HEK293 (cell line): ENCODE results near the gene WTIP.
A peak's percentile ranks its signal among the peaks of the same experiment; 100 is the strongest.
"Not testable (repeated sequence)": the region's sequence is repeated elsewhere in the genome, so short reads cannot be mapped to it uniquely, and the experiment has no call there.

Experiments
- CTCF ChIA-PET: fragments of 350-600 bp; formaldehyde crosslinking; extraction: SDS; loops from one replicate; lab custom pipeline; 2021; ENCODE audit warnings: antibody characterized with exemption; lab: Yijun Ruan, JAX
- POLR2A ChIA-PET: fragments of 300-600 bp; formaldehyde crosslinking; extraction: SDS; loops from one replicate; lab custom pipeline; 2020; ENCODE audit warnings: antibody characterized with exemption, inconsistent platforms; lab: Yijun Ruan, JAX
- H3K27ac ChIP-seq: fragments of 200-500 bp; sonication (Bioruptor generic); 2 replicates; pipeline ENCODE4 v1.5.1; 2014; ENCODE audit warnings: low read depth, low read length, control low read depth, inconsistent platforms; ENCODE audit errors: extremely low read depth
- H3K36me3 ChIP-seq, 2 experiments: fragments of 200-500 bp in 1 of 2; sonication (Bioruptor generic) in 1 of 2; 1 replicate in 1 of 2; 2 replicates in 1 of 2; pipeline ENCODE4 v1.5.1; 2014 to 2017; ENCODE audit warnings: inconsistent platforms in 2 of 2, low read length in 2 of 2; ENCODE audit not compliant: control insufficient read depth in 2 of 2, insufficient read depth in 1 of 2
- H3K4me1 ChIP-seq: fragments of 200-500 bp; sonication (Bioruptor generic); 2 replicates; pipeline ENCODE4 v1.5.1; 2014; ENCODE audit warnings: mild to moderate bottlenecking, low read length, inconsistent platforms; ENCODE audit not compliant: control insufficient read depth, insufficient read depth
- H3K4me3 ChIP-seq: 2 replicates; pipeline ENCODE4 v1.5.1; 2011; ENCODE audit warnings: low read depth, mild to moderate bottlenecking, control low read depth, low read length, moderate library complexity
- H3K9me3 ChIP-seq: fragments of 200-500 bp; sonication (Bioruptor generic); 2 replicates; pipeline ENCODE4 v1.5.1; 2014; ENCODE audit warnings: low read depth, low read length, inconsistent platforms; ENCODE audit not compliant: control insufficient read depth, insufficient read depth
- GLI2 ChIP-seq: fragments of 450-650 bp; formaldehyde crosslinking; IDR thresholded peaks from 2 replicates; pipeline ENCODE4; 2017; ENCODE audit warnings: missing biosample characterization, missing genetic modification characterization, low read depth, borderline replicate concordance
- MEIS1 ChIP-seq: sonication (generic); formaldehyde crosslinking; IDR thresholded peaks from 2 replicates; pipeline ENCODE4 v1.8.1; 2022; ENCODE audit warnings: missing genetic modification reagents, mild to moderate bottlenecking, borderline replicate concordance
- SP2 ChIP-seq: fragments of 450-650 bp; formaldehyde crosslinking; IDR thresholded peaks from 2 replicates; pipeline ENCODE4 v1.5.1; 2016; ENCODE audit warnings: missing biosample characterization, missing genetic modification characterization
- ZFP3 ChIP-seq: fragments of 450-650 bp; formaldehyde crosslinking; IDR thresholded peaks from 2 replicates; pipeline ENCODE4 v1.5.1; 2016; ENCODE audit warnings: low read depth, missing biosample characterization, missing genetic modification characterization
- ZFP37 ChIP-seq: fragments of 450-650 bp; formaldehyde crosslinking; IDR thresholded peaks from 2 replicates; pipeline ENCODE4 v1.5.1; 2016; ENCODE audit warnings: missing biosample characterization, missing genetic modification characterization
- ZFP69B ChIP-seq: fragments of 450-650 bp; formaldehyde crosslinking; IDR thresholded peaks from 2 replicates; pipeline ENCODE4 v1.5.1; 2016; ENCODE audit warnings: missing biosample characterization, missing genetic modification characterization
- ZNF16 ChIP-seq: fragments of 450-650 bp; formaldehyde crosslinking; IDR thresholded peaks from 2 replicates; pipeline ENCODE4 v1.5.1; 2016; ENCODE audit warnings: low read depth, missing biosample characterization, missing genetic modification characterization
- ZNF324 ChIP-seq: fragments of 450-650 bp; formaldehyde crosslinking; IDR thresholded peaks from 2 replicates; pipeline ENCODE4 v1.5.1; 2016; ENCODE audit warnings: missing biosample characterization, missing genetic modification characterization
- ZNF670 ChIP-seq: fragments of 450-650 bp; formaldehyde crosslinking; IDR thresholded peaks from 2 replicates; pipeline ENCODE4 v1.5.1; 2016; ENCODE audit warnings: missing biosample characterization, missing genetic modification characterization, low read depth
- ZNF677 ChIP-seq: fragments of 450-650 bp; IDR thresholded peaks from 2 replicates; pipeline ENCODE4 v1.5.0; 2018; ENCODE audit warnings: missing biosample characterization, mild to moderate bottlenecking, missing genetic modification characterization, moderate library complexity
- ZSCAN23 ChIP-seq: fragments of 450-650 bp; formaldehyde crosslinking; IDR thresholded peaks from 2 replicates; pipeline ENCODE4 v1.5.1; 2016; ENCODE audit warnings: missing biosample characterization, missing genetic modification characterization
- TF ChIP-seq, protein P1 (sequence below): fragments of 450-650 bp; formaldehyde crosslinking; IDR thresholded peaks from 2 replicates; pipeline ENCODE4 v1.5.1; 2016; ENCODE audit warnings: missing biosample characterization, missing genetic modification characterization, low read depth
- TF ChIP-seq, protein P2 (sequence below): fragments of 450-650 bp; formaldehyde crosslinking; IDR thresholded peaks from 2 replicates; pipeline ENCODE4 v1.5.1; 2016; ENCODE audit warnings: missing biosample characterization, missing genetic modification characterization
- TF ChIP-seq, protein P3 (sequence below): fragments of 450-650 bp; formaldehyde crosslinking; IDR thresholded peaks from 2 replicates; pipeline ENCODE4 v1.5.1; 2016; ENCODE audit warnings: missing biosample characterization, missing genetic modification characterization
- TF ChIP-seq, protein P4 (sequence below): fragments of 450-650 bp; formaldehyde crosslinking; IDR thresholded peaks from 2 replicates; pipeline ENCODE4 v1.5.1; 2016; ENCODE audit warnings: missing biosample characterization, missing genetic modification characterization
- TF ChIP-seq, protein P5 (sequence below): fragments of 450-650 bp; formaldehyde crosslinking; IDR thresholded peaks from 2 replicates; pipeline ENCODE4 v1.5.1; 2016; ENCODE audit warnings: missing biosample characterization, missing genetic modification characterization, borderline replicate concordance

WTIP gene

DNA sequence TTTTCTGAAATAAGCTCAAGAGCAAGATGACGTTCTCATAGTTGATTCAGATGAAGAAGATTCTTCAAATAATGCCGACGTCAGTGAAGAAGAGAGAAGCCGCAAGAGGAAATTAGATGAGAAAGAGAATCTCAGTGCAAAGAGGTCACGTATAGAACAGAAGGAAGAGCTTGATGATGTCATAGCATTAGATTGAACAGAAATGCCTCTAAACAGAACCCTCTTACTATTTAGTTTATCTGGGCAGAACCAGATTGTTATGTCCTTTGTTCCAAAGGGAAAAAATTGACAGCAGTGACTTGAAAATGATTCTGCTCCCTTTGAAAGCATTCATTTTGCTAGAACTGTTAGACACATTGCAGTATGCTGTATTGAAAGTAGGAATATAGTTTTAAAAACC, 12.5 kb upstream of the WTIP start:
- POLR2A ChIA-PET, H3K9me3 ChIP-seq, H3K4me3 ChIP-seq, H3K4me1 ChIP-seq, H3K27ac ChIP-seq: not testable (repeated sequence)
- H3K36me3 ChIP-seq: peaks cover 100% of the 10 kb centered on the region in 2 experiments
- CTCF ChIA-PET: interaction anchor here (0.6 to 1.5 kb wide), 3 partner anchors 9 to 79 kb away, joined by 3 to 4 read pairs (median 3); no protein-coding TSS in a partner anchor
- peak; percentile 83 for TF ChIP-seq ZFP37
- TF ChIP-seq, protein P1, sequence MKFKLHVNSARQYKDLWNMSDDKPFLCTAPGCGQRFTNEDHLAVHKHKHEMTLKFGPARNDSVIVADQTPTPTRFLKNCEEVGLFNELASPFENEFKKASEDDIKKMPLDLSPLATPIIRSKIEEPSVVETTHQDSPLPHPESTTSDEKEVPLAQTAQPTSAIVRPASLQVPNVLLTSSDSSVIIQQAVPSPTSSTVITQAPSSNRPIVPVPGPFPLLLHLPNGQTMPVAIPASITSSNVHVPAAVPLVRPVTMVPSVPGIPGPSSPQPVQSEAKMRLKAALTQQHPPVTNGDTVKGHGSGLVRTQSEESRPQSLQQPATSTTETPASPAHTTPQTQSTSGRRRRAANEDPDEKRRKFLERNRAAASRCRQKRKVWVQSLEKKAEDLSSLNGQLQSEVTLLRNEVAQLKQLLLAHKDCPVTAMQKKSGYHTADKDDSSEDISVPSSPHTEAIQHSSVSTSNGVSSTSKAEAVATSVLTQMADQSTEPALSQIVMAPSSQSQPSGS (tag by site-specific recombination): peak; percentile 69; the same call in 1 of the 2 replicates

DNA sequence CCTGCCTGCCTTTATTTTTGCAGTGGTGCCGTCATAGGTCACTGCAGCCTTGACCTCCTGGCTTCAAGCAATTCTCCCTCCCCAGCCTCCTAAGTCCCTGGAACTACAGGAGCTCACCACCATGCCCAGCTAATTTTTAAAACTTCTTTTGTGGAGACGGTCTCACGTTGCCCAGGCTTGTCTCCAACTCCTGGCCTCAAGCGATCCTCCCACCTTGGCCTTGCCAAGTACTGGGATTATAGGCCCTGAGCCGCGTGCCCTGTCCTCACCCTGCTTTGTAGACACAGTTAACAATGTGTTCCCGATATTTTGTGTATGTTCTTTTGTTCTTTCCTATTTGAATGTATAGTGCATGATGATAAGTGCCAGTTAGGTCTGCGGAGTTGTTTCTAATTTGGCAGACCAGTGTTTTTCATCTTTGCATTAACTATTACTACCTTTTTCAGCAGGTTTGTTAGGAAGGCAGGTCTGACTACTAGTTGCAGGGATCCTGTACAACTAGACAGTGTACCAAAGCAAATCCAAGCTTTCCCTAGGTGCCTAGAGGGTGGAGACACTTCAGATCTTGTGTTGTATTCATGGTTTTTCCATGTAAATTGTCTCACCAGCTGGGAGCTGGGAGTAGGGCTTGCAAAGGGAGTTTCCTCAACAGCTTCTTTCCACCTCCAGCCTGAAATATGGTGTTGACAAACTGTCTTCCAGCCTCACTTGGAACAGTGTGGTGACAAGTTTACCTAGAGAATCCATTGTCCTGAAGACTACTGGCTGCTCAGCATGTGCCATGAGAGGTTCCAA, 9.5 kb upstream of the WTIP start:
- CTCF ChIA-PET: interaction anchor here (0.5 to 3.1 kb wide), 14 partner anchors 10 to 1413 kb away, joined by 3 to 16 read pairs (median 4); partner anchors contain the start of gene WTIP
- H3K36me3 ChIP-seq: peaks cover 74 to 76% of the 10 kb centered on the region in 2 experiments

DNA sequence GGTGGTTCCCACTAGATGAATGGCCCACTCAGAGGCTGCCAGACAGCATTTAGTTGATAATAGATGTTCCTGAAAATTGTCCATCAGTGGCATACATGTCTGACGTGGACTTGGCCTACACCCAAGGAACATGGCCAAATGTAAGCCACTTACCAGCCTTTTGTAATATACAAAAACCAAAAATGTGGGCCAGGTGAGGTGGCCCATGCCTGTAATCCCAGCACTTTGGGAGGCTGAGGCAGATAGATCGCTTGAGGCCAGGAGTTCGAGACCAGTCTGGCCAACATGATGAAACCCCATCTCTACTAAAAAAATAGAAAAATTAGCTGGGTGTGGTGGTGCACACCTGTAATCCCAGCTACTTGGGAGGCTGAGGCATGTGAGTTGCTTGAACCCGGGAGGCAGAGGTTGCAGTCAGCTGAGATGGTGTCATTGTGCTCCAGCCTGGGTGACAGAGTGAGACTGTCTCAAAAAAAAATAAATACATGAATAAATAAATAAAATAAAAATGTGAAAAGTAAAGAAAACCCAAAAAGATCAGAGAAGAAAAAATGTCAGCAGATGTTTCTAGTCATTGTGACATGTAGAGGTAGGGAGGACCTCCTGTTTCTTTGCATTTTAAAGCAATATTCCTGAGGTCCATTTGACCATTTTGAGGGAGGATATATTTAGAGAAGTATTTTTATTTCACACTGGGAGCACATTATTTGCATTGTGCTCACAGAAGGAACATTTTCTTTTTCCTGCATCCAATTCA, 7.1 kb upstream of the WTIP start:
- Histone ChIP-seq H3K4me3 (no peak overlapping the region), H3K4me1 (no peaks in the 10 kb centered on the region; the same call in 1 of the 2 replicates), H3K27ac (no peak overlapping the region), H3K36me3 (peaks cover 51 to 53% of the 10 kb centered on the region in 2 experiments), H3K9me3 (no peaks in the 10 kb centered on the region)
- ChIA-PET POLR2A (interaction anchor here (0.6 kb wide), 1 partner anchor 557 kb away, joined by 3 read pairs; no protein-coding TSS in a partner anchor), CTCF (interaction anchor here (1.0 to 3.0 kb wide), 2 partner anchors 26 to 43 kb away, joined by 6 to 9 read pairs; no protein-coding TSS in a partner anchor)
- TF ChIP-seq ZNF677 (tag by site-specific recombination) (peak; percentile 97), ZNF670 (tag by site-specific recombination) (no peak), MEIS1 (no peak), ZNF324 (tag by site-specific recombination) (0 out of 2 replicates have a peak, but pooled peaks have one; percentile 24), ZSCAN23 (peak; percentile 86; the same call in 1 of the 2 replicates), ZNF16 (tag by site-specific recombination) (0 out of 2 replicates have a peak, but pooled peaks have one; percentile 22), ZFP69B (0 out of 2 replicates have a peak, but pooled peaks have one; percentile 19), ZFP3 (tag by site-specific recombination) (no peak), SP2 (tag by site-specific recombination) (0 out of 2 replicates have a peak, but pooled peaks have one; percentile 5)
- TF ChIP-seq, protein P2, sequence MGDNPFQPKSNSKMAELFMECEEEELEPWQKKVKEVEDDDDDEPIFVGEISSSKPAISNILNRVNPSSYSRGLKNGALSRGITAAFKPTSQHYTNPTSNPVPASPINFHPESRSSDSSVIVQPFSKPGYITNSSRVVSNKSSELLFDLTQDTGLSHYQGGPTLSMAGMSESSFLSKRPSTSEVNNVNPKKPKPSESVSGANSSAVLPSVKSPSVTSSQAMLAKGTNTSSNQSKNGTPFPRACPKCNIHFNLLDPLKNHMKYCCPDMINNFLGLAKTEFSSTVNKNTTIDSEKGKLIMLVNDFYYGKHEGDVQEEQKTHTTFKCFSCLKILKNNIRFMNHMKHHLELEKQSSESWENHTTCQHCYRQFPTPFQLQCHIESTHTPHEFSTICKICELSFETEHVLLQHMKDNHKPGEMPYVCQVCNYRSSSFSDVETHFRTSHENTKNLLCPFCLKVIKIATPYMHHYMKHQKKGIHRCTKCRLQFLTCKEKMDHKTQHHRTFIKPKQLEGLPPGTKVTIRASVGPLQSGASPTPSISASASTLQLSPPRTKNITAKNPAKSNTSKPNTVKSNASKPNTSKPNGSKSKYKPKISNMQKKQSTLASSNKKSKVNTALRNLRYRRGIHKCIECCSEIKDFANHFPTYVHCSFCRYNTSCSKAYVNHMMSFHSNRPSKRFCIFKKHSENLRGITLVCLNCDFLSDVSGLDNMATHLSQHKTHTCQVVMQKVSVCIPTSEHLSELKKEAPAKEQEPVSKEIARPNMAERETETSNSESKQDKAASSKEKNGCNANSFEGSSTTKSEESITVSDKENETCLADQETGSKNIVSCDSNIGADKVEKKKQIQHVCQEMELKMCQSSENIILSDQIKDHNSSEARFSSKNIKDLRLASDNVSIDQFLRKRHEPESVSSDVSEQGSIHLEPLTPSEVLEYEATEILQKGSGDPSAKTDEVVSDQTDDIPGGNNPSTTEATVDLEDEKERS: peak; percentile 81
- TF ChIP-seq, protein P3, sequence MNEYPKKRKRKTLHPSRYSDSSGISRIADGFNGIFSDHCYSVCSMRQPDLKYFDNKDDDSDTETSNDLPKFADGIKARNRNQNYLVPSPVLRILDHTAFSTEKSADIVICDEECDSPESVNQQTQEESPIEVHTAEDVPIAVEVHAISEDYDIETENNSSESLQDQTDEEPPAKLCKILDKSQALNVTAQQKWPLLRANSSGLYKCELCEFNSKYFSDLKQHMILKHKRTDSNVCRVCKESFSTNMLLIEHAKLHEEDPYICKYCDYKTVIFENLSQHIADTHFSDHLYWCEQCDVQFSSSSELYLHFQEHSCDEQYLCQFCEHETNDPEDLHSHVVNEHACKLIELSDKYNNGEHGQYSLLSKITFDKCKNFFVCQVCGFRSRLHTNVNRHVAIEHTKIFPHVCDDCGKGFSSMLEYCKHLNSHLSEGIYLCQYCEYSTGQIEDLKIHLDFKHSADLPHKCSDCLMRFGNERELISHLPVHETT (tag by site-specific recombination): 0 out of 2 replicates have a peak, but pooled peaks have one; percentile 23
- TF ChIP-seq, protein P4, sequence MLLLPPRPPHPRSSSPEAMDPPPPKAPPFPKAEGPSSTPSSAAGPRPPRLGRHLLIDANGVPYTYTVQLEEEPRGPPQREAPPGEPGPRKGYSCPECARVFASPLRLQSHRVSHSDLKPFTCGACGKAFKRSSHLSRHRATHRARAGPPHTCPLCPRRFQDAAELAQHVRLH: peak; percentile 88; the same call in 1 of the 2 replicates

More for the DNA sequence above, 9.5 kb upstream of the WTIP start:
- POLR2A ChIA-PET: interaction anchor here (1.1 kb wide), 1 partner anchor 9 kb away, joined by 3 read pairs; the partner anchor contains the start of gene WTIP
- no peaks in the 10 kb centered on the region; the same call in 1 of the 2 replicates for H3K4me1 ChIP-seq
- H3K27ac ChIP-seq: no peak overlapping the region
- H3K9me3 ChIP-seq: no peaks in the 10 kb centered on the region
- H3K4me3 ChIP-seq: no peak overlapping the region
- TF ChIP-seq, protein P5, sequence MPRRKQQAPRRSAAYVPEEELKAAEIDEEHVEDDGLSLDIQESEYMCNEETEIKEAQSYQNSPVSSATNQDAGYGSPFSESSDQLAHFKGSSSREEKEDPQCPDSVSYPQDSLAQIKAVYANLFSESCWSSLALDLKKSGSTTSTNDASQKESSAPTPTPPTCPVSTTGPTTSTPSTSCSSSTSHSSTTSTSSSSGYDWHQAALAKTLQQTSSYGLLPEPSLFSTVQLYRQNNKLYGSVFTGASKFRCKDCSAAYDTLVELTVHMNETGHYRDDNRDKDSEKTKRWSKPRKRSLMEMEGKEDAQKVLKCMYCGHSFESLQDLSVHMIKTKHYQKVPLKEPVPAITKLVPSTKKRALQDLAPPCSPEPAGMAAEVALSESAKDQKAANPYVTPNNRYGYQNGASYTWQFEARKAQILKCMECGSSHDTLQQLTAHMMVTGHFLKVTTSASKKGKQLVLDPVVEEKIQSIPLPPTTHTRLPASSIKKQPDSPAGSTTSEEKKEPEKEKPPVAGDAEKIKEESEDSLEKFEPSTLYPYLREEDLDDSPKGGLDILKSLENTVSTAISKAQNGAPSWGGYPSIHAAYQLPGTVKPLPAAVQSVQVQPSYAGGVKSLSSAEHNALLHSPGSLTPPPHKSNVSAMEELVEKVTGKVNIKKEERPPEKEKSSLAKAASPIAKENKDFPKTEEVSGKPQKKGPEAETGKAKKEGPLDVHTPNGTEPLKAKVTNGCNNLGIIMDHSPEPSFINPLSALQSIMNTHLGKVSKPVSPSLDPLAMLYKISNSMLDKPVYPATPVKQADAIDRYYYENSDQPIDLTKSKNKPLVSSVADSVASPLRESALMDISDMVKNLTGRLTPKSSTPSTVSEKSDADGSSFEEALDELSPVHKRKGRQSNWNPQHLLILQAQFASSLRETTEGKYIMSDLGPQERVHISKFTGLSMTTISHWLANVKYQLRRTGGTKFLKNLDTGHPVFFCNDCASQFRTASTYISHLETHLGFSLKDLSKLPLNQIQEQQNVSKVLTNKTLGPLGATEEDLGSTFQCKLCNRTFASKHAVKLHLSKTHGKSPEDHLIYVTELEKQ: no peak
- TF ChIP-seq GLI2 (tag by site-specific recombination): no peak
